Osteoblast (primary cell): ENCODE data around the gene LAMTOR3. TPM values are rescaled to one million over a fixed set of nuclear protein-coding genes. Genes with fewer than 3 reads are reported as not detected.

ENCODE experiments used
- DNase-seq: peaks from one replicate; pipeline ENCODE4 v3.0.0; 2011; ENCODE audit warnings: low spot score, mixed read lengths; ENCODE audit not compliant: insufficient read length; ENCODE audit errors: missing footprints
- H2AFZ ChIP-seq: 2 replicates; pipeline ENCODE4 v1.6.0; 2011; ENCODE audit warnings: mild to moderate bottlenecking, low read length
- H3K27ac ChIP-seq: 2 replicates; pipeline ENCODE4 v1.5.1; 2011; ENCODE audit warnings: mild to moderate bottlenecking, low read depth, low read length, moderate library complexity
- H3K27me3 ChIP-seq: 2 replicates; pipeline ENCODE4 v1.6.0; 2012; ENCODE audit warnings: mild to moderate bottlenecking, control low read depth, inconsistent platforms, low read length, moderate library complexity; ENCODE audit not compliant: insufficient read depth
- H3K36me3 ChIP-seq: 2 replicates; pipeline ENCODE4 v1.5.1; 2011; ENCODE audit warnings: mild to moderate bottlenecking, low read length, control low read depth, moderate library complexity; ENCODE audit not compliant: insufficient read depth
- H3K4me1 ChIP-seq: 2 replicates; pipeline ENCODE4 v1.5.1; 2011; ENCODE audit warnings: mild to moderate bottlenecking, low read length, control low read depth, moderate library complexity; ENCODE audit not compliant: insufficient read depth
- H3K4me2 ChIP-seq: 2 replicates; pipeline ENCODE4 v1.6.0; 2011; ENCODE audit warnings: mild to moderate bottlenecking, low read length; ENCODE audit not compliant: insufficient read depth
- H3K4me3 ChIP-seq: fragments of 200-600 bp; sonication (generic); 3 replicates; pipeline ENCODE4 v1.5.1; 2012; ENCODE audit warnings: mild to moderate bottlenecking, low read length, inconsistent platforms; ENCODE audit not compliant: insufficient read depth
- H3K79me2 ChIP-seq: 2 replicates; pipeline ENCODE4 v1.6.0; 2012; ENCODE audit warnings: mild to moderate bottlenecking, low read length, control low read depth, inconsistent platforms; ENCODE audit not compliant: insufficient read depth
- H3K9me3 ChIP-seq: 2 replicates; pipeline ENCODE4 v1.5.1; 2011; ENCODE audit warnings: low read depth, low read length, control low read depth
- H4K20me1 ChIP-seq: 2 replicates; pipeline ENCODE4 v1.6.0; 2012; ENCODE audit warnings: mild to moderate bottlenecking, low read length, control low read depth; ENCODE audit not compliant: insufficient read depth
- total RNA-seq: library from RNA; depleted of rRNA; stranded (reverse); fragments of >200 nt; gene quantifications from 2 replicates; pipeline ENCODE4 v1.2.3, GENCODE V29; 2012
- TF ChIP-seq, protein P1 (sequence below): IDR thresholded peaks from 2 replicates; pipeline ENCODE4 v1.5.1; 2011; ENCODE audit warnings: mild to moderate bottlenecking, low read depth, low read length, moderate library complexity; ENCODE audit errors: extremely low read depth

LAMTOR3 gene
- total RNA-seq, 1 donor, result 42.0 TPM

DNA sequence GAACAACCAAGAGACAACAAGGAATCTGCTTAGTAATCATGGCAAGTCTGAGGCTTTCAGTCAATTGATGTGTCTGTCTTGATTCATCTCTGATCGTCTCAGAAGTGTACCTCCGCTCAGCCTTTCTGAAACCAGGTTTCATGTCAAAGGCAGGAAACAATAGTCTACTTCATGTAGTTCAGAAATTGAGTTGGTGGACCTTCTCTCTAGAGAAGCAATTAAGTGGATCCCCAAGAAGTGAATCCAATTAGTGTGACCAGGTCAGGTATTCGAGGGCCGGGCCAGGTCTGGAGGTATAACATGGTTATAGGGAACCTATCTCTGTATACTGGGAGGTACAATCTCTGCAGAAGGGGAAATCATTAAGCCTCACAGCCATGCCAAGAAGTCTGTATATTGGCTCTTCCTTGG is 45.6 kb downstream of the LAMTOR3 start:
- Histone ChIP-seq H3K9me3 (no peaks in the 10 kb centered on the region), H3K36me3 (no peaks in the 10 kb centered on the region), H3K27ac (no peak overlapping the region), H2AFZ (no peak overlapping the region), H3K79me2 (no peaks in the 10 kb centered on the region), H4K20me1 (no peaks in the 10 kb centered on the region), H3K4me3 (no peak overlapping the region), H3K4me2 (no peak overlapping the region), H3K27me3 (no peaks in the 10 kb centered on the region), H3K4me1 (no peaks in the 10 kb centered on the region)
- TF ChIP-seq, protein P1, sequence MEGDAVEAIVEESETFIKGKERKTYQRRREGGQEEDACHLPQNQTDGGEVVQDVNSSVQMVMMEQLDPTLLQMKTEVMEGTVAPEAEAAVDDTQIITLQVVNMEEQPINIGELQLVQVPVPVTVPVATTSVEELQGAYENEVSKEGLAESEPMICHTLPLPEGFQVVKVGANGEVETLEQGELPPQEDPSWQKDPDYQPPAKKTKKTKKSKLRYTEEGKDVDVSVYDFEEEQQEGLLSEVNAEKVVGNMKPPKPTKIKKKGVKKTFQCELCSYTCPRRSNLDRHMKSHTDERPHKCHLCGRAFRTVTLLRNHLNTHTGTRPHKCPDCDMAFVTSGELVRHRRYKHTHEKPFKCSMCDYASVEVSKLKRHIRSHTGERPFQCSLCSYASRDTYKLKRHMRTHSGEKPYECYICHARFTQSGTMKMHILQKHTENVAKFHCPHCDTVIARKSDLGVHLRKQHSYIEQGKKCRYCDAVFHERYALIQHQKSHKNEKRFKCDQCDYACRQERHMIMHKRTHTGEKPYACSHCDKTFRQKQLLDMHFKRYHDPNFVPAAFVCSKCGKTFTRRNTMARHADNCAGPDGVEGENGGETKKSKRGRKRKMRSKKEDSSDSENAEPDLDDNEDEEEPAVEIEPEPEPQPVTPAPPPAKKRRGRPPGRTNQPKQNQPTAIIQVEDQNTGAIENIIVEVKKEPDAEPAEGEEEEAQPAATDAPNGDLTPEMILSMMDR, result no peak
- DNase-seq, result no peak

DNA sequence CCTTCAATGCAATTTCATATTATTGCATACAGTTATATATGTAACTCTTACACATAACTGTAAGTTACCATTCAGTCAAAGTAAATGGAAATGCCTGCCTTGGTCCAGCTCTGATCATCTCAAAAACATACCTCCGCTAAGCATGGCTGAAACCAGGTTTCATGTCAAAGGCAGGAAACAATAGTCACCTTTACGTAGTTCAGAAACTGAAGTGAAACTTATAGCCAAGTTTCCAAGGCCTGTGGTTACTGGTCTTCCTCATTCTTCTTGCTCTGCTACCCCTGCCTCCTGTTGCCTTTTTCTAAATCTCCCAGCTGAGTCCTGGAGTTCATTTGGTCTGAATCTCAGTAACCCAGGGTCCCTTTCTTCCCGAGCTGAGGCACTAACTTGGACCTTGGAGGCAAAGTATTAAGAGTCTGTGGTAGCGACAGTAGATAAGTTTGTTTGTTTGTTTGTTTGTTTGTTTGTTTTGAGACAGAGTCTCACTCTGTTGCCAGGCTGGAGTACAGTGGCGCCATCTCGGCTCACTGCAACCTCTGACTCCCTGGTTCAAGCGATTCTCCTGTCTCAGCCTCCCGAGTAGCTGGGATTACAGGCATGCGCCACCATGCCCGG is 46.8 kb downstream of the LAMTOR3 start:
- no peak overlapping the region for H3K4me2 ChIP-seq
- TF ChIP-seq, protein P1, result no peak
- H3K36me3 ChIP-seq, result no peaks in the 10 kb centered on the region
- no peak overlapping the region for H2AFZ ChIP-seq
- no peaks in the 10 kb centered on the region for H4K20me1 ChIP-seq
- no peaks in the 10 kb centered on the region for H3K9me3 ChIP-seq
- H3K79me2 ChIP-seq, result no peaks in the 10 kb centered on the region
- no peak for DNase-seq
- H3K4me3 ChIP-seq, result no peak overlapping the region
- no peak overlapping the region for H3K27ac ChIP-seq
- no peaks in the 10 kb centered on the region for H3K4me1 ChIP-seq
- H3K27me3 ChIP-seq, result no peaks in the 10 kb centered on the region

DNA sequence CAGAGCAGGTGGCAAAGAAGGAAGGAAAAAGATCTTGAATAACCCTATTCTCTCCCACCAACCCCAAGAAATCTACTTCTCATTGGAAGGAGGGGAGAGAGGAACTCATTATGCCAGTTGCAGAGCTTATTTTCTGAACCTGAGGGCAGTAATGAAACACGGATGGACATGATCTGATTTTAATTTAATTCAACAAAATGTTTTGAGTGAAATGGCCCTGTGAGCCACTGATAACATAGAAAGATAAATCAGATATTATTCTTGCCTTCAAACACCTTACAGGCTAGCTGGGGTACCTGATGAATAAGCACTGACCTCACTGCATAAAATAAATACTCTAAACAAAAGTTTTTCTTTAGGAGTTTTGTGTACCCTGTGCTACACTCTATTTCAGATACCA is 47.3 kb downstream of the LAMTOR3 start:
- no peak overlapping the region for H3K4me2 ChIP-seq
- H3K27me3 ChIP-seq, result no peaks in the 10 kb centered on the region
- H4K20me1 ChIP-seq, result no peaks in the 10 kb centered on the region
- no peak for DNase-seq
- no peaks in the 10 kb centered on the region for H3K9me3 ChIP-seq
- H3K36me3 ChIP-seq, result no peaks in the 10 kb centered on the region
- no peaks in the 10 kb centered on the region for H3K4me1 ChIP-seq
- H3K27ac ChIP-seq, result no peak overlapping the region
- TF ChIP-seq, protein P1, result no peak
- no peak overlapping the region for H3K4me3 ChIP-seq
- no peaks in the 10 kb centered on the region for H3K79me2 ChIP-seq
- H2AFZ ChIP-seq, result no peak overlapping the region

DNA sequence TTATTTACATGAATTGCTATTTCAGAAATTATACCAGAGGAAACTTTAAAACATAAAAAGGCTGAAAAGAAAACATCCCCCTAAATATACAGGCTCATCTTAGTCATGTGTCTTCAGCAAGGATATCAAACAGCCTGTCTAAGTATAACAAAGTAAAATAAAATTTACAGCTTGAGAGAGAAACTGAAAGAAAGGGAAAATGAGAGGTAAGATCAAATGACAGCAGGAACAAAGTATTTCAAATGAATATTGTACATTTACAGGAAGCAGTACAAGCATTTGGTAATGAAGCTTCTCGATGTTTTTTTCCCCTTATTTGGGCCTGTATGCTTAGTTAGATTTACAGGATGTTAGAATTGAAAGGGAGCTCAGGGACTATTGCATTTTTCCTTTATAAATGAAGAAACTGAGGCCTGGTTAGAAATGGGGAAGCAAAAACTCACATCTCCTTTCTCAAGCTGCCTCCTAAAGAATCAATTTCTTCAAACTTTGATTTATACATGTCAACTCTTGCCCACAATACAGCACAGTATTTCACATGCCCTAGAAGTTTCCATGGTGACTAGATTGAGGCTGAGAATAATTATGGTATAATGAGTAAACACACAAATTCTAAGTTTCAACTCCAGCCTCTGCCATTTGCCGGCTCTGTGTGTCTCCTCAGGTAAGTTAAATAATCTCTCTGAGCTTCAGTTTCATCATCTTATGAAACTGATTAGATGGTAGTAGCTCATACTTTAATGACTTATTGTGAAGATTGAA is 48.3 kb downstream of the LAMTOR3 start:
- Histone ChIP-seq H3K9me3 (no peaks in the 10 kb centered on the region), H3K79me2 (no peaks in the 10 kb centered on the region), H3K27me3 (no peaks in the 10 kb centered on the region), H3K4me2 (no peak overlapping the region), H3K27ac (no peak overlapping the region), H3K4me3 (no peak overlapping the region), H3K36me3 (no peaks in the 10 kb centered on the region), H3K4me1 (no peaks in the 10 kb centered on the region), H4K20me1 (no peaks in the 10 kb centered on the region), H2AFZ (no peak overlapping the region)
- DNase-seq, result no peak
- TF ChIP-seq, protein P1, result no peak
